ENCODE measurements around the gene TRAT1.

TRAT1 gene

DNA sequence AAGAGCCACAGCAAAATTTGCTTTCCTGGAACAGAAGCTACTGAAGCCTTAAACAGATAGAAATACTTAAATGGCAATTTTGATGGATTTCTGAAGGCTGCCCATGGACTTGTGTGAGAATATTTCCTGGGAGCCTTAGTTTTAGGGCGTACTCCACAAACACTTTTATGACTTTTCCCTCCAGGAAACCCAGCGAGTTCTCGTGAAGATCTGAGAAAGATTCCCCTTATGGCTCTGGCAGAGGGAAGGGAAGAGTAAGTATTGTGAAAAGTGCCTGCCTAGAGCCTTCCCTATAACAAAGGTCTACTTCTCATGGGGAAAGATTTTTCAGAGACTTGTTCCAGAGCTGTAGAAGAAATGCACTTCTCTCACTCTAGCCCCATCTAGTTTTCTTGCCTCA, 31.1 kb upstream of the TRAT1 start:
- TF ChIP-seq CEBPB (IDR thresholded peaks at IDR 0.05) (no peak), EGR1 (IDR thresholded peaks at IDR 0.05) (no peak), RAD21 (IDR thresholded peaks at IDR 0.05; ENCODE audit: low read depth) (no peak)

DNA sequence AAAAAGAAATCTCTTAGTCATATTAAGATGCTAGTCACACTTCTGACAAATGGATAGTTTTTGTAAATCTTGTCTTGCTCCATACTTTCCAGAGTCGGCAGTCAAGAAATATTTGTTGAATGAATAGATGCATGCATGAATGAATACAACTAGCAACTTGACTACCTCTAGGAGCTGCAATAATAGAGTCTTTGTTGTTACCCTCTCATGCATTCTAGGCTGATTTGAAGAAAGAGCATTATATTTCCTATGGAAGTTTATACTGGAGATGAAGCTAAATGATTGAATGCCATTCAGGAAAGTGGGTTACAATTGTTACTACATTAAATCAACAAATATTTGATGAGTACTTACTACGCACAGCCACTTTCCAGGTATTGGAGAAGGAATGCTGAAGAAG, 18.1 kb upstream of the TRAT1 start:
- TF ChIP-seq, protein P1, sequence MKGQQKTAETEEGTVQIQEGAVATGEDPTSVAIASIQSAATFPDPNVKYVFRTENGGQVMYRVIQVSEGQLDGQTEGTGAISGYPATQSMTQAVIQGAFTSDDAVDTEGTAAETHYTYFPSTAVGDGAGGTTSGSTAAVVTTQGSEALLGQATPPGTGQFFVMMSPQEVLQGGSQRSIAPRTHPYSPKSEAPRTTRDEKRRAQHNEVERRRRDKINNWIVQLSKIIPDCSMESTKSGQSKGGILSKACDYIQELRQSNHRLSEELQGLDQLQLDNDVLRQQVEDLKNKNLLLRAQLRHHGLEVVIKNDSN (IDR thresholded peaks at IDR 0.05) = no peak
- TF ChIP-seq FOXM1 (IDR thresholded peaks at IDR 0.05; ENCODE audit: borderline replicate concordance, low read depth) (peak; percentile 44; the same call in 1 of the 2 replicates), TCF12 (IDR thresholded peaks at IDR 0.05; ENCODE audit: low read depth) (peak; percentile 70), TAF1 (IDR thresholded peaks at IDR 0.05; ENCODE audit: low read depth) (no peak), NFIC (IDR thresholded peaks at IDR 0.05) (peak; percentile 41; the same call in 1 of the 2 replicates), CEBPB (IDR thresholded peaks at IDR 0.05) (peak; percentile 68), TEAD4 (IDR thresholded peaks at IDR 0.05) (peak; percentile 73), ZBTB7A (IDR thresholded peaks at IDR 0.05; ENCODE audit: low read depth) (no peak), EP300 (IDR thresholded peaks at IDR 0.05; ENCODE audit: borderline replicate concordance) (peak; percentile 85), CREB1 (IDR thresholded peaks at IDR 0.05; ENCODE audit: low read depth) (no peak)

DNA sequence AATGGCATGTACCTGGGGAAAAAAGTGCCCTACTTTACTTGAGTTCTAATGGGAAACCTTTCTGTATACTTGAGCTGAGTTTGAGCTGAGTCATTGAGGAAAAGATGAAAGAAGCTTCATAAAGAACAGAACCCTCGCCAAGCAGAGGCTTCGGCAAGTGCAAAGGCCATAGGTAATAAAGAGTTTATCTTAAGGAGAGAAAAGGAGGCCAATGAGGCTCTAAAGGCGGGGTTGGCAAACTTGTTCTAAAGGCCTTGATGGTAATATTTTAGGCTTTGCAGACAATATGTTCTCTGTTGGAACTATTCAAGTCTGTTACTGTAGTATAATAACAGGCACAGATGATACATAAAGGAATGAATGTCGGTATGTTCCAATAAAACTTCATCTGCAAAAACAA, 17.6 kb upstream of the TRAT1 start:
- TF ChIP-seq EP300 (IDR thresholded peaks at IDR 0.05; ENCODE audit: borderline replicate concordance) (no peak), TEAD4 (IDR thresholded peaks at IDR 0.05) (no peak), CEBPB (IDR thresholded peaks at IDR 0.05) (no peak), TCF12 (IDR thresholded peaks at IDR 0.05; ENCODE audit: low read depth) (no peak), YY1 (IDR thresholded peaks at IDR 0.05; ENCODE audit: low read depth) (no peak), ZBTB7A (IDR thresholded peaks at IDR 0.05; ENCODE audit: low read depth) (no peak), RAD21 (IDR thresholded peaks at IDR 0.05; ENCODE audit: low read depth) (no peak), EGR1 (IDR thresholded peaks at IDR 0.05) (no peak), NFIC (IDR thresholded peaks at IDR 0.05) (no peak), FOXM1 (IDR thresholded peaks at IDR 0.05; ENCODE audit: borderline replicate concordance, low read depth) (no peak)
- TF ChIP-seq, protein P1 (IDR thresholded peaks at IDR 0.05) = no peak
- TF ChIP-seq, protein P2, sequence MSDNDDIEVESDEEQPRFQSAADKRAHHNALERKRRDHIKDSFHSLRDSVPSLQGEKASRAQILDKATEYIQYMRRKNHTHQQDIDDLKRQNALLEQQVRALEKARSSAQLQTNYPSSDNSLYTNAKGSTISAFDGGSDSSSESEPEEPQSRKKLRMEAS (IDR thresholded peaks at IDR 0.05) = no peak
- TF ChIP-seq, protein P3, sequence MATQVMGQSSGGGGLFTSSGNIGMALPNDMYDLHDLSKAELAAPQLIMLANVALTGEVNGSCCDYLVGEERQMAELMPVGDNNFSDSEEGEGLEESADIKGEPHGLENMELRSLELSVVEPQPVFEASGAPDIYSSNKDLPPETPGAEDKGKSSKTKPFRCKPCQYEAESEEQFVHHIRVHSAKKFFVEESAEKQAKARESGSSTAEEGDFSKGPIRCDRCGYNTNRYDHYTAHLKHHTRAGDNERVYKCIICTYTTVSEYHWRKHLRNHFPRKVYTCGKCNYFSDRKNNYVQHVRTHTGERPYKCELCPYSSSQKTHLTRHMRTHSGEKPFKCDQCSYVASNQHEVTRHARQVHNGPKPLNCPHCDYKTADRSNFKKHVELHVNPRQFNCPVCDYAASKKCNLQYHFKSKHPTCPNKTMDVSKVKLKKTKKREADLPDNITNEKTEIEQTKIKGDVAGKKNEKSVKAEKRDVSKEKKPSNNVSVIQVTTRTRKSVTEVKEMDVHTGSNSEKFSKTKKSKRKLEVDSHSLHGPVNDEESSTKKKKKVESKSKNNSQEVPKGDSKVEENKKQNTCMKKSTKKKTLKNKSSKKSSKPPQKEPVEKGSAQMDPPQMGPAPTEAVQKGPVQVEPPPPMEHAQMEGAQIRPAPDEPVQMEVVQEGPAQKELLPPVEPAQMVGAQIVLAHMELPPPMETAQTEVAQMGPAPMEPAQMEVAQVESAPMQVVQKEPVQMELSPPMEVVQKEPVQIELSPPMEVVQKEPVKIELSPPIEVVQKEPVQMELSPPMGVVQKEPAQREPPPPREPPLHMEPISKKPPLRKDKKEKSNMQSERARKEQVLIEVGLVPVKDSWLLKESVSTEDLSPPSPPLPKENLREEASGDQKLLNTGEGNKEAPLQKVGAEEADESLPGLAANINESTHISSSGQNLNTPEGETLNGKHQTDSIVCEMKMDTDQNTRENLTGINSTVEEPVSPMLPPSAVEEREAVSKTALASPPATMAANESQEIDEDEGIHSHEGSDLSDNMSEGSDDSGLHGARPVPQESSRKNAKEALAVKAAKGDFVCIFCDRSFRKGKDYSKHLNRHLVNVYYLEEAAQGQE (IDR thresholded peaks at IDR 0.05; ENCODE audit: low read depth) = no peak

DNA sequence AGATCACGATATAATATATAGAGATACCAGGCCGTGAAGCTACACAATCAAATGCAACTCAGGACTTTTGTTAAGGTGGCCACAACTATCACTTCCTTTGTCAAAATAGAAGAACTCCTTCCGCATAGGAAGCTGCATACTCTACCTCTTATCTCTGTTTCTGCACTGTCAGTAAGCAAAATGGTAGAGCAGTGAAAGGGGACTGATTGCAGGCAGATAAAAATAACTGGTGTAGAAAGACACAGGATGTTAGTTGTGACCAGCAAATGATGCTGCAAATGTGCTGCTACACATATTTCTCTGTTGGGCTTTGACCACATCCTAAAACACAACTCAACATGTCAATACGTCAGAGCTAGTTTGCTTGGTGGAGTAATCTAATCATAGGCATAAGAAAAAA, 16.3 kb upstream of the TRAT1 start:
- TF ChIP-seq FOXM1 (IDR thresholded peaks at IDR 0.05; ENCODE audit: borderline replicate concordance, low read depth) (no peak), RAD21 (IDR thresholded peaks at IDR 0.05; ENCODE audit: low read depth) (no peak)
- TF ChIP-seq, protein P2 (IDR thresholded peaks at IDR 0.05) = no peak

DNA sequence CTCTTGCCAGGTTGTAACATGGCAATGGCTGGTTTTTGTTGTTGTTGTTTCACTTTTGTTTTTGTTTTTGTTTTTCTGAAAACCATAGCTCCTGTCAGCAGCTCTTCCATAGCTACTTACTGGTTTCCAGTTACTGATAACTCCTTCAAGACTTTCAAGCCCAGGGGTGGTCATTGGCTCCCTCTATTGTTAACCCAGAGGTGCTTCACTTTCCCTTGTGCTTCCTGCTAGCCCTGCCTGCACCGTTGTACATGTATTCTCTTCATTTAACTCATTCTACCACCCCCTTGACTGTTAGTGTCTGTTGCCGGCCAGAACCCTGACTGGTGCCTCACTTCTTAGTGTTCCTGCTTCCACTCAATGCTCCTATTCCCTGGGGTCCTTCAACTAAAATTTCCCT, 4.2 kb upstream of the TRAT1 start:
- TF ChIP-seq, protein P1 (IDR thresholded peaks at IDR 0.05) = no peak
- TF ChIP-seq RAD21 (IDR thresholded peaks at IDR 0.05; ENCODE audit: low read depth) = peak; percentile 87

DNA sequence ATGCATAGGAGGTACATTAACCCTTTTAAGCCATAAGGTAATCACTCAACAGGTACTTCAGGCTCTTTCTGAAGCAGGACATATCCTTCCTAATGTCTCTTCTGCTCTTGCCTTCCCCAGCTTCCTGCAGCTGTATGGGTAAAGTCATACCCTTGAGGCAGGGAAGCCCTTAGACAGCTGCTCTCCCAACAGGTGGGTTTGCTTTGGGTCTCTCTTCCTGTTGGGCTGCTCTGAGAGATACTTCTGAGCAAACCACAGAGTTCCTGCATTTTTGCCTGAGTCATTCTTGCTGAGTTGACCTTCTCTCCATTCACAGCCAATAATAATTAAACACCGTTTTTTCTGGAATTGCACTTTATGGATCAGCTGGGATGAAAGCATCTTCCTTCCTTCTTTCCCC, 2.0 kb upstream of the TRAT1 start:
- TF ChIP-seq TAF1 (IDR thresholded peaks at IDR 0.05; ENCODE audit: low read depth) = no peak
- no peak for TF ChIP-seq RAD21 (IDR thresholded peaks at IDR 0.05; ENCODE audit: low read depth)
- TF ChIP-seq ZBTB7A (IDR thresholded peaks at IDR 0.05; ENCODE audit: low read depth) = no peak
- TF ChIP-seq, protein P3 (IDR thresholded peaks at IDR 0.05; ENCODE audit: low read depth) = no peak
- TF ChIP-seq CEBPB (IDR thresholded peaks at IDR 0.05) = no peak
- TF ChIP-seq, protein P1 (IDR thresholded peaks at IDR 0.05) = no peak
- TF ChIP-seq CREB1 (IDR thresholded peaks at IDR 0.05; ENCODE audit: low read depth) = no peak
- TF ChIP-seq TCF12 (IDR thresholded peaks at IDR 0.05; ENCODE audit: low read depth) = no peak
- no peak for TF ChIP-seq EGR1 (IDR thresholded peaks at IDR 0.05)
- no peak for TF ChIP-seq NFIC (IDR thresholded peaks at IDR 0.05)

Data from Ishikawa (cell line).